RKO (cell line): ENCODE measurements around the gene CMTM8.

Experiments used
- DNase-seq: peaks from one replicate; pipeline ENCODE4 v3.0.0-alpha.2; 2016; ENCODE audit warnings: low spot score

Gene CMTM8

DNA sequence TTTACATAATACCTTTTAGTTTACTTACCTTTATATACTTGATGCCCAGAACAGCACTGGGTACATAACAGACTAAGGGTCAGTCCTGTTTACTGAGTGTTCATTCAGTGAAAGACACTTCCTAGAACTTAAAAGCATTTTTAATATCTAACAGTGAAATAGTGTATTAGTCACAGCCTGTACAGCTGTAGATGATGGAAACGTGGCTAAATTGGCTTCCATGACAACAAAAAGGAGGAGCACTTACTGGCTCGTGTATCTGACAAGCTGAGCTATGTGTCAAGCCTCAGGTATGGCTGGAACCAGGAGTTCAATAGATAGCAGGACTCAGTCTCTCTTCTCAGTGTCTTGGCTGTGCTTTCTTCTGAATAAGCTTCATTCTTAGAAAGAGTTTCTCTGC, 40.2 kb downstream of the CMTM8 start:
- DNase-seq, result peak; percentile 35

DNA sequence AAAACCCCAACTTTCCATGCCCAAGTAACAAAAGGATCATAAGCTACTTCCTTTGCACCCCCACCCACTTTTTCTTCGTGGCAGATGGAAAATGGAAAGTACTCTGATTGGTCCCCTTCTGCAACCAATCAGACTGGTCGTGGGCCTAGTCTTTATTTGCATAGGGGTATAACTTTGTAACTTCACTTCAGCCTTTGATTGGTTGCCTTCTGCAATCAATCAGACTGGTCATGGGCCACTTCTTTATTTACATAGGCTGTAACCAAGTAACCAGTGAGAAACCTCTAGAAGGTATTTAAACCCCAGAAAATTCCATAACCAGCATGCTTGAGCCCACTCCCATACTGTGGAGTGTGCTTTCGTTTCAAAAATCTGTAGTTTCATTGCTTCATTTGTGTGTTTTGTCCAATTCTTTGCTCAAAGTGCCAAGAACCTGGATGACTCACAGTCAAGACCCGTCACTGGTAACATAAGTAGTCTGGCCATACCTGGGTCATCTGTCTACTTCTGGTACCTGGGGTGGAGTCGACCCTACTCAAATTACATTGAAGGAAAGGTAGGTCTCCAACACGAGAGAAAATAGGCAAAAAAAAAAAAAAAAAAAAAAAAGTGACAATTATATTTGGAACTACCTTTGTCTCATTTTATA, 41.9 kb downstream of the CMTM8 start:
- DNase-seq, result no peak

DNA sequence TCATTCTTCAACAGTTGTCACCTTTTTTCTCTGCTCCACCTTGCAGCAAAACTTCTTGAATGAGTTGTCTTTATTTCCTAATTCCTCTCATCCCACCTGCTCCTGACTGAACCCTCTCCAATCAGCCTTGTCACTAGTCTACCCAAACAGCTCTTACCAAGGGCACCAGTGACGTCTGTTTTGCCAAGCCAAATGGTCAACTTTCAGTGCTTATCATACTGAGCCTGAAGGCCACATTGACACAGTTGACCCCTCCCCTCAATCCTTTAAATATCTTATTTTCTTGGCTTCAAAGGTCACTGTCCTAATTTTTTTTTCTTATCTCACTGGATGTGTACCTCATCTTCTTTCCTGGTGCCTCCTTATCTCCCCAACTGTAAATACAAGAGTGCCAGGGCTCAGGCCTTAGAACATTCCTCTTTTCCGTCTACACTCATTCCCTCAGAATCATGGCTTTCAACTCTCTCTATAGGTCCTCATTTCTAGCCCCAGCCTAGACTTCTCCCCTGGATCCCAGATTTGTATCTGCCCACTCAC, 43.2 kb downstream of the CMTM8 start:
- DNase-seq, result no peak

DNA sequence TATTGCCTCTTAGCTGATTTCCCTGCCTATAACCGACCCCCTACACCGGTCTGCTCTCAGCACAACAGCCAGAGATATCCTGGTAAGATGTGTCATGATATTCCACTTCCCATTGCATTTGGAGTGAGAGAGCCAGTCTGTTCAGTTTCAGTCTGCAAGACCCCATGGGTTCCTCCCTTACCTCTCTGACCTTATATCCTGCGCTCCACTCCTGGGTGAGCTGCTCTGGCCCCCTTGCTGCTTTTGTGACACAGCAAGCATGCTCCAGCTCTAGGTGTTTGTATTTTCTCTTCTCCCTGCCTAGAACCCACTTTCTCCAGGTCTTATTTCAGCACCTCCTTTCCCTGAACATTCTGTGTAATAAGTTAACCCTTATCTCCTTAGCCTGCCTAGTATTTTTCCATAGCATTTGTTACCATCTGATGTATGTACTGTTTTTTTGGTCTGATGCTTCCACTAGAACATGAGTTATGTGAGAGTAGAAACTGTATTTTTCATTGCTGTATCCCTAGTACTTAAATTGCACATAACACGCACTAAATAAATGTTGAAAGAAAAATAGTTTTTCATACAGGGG, 44.2 kb downstream of the CMTM8 start:
- no peak for DNase-seq

DNA sequence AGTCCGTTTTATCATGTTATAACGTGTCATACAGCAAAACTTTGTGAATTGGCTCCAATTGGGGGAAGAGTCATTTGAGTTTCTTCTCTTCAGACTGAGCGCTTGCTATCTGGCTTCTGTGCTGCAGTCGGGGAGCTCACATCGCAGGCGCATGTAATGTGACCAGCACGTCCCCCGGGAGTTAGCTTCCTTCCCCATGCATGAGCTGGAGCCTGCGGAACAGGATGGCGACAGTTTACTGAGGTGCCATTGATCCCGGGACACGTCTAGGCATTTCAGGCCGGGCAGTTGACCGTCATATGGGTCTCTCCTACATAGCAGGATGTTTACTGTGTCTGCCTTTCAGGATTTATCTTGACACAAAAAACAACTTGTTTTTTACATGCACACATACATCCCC, 44.8 kb downstream of the CMTM8 start:
- DNase-seq, result no peak

DNA sequence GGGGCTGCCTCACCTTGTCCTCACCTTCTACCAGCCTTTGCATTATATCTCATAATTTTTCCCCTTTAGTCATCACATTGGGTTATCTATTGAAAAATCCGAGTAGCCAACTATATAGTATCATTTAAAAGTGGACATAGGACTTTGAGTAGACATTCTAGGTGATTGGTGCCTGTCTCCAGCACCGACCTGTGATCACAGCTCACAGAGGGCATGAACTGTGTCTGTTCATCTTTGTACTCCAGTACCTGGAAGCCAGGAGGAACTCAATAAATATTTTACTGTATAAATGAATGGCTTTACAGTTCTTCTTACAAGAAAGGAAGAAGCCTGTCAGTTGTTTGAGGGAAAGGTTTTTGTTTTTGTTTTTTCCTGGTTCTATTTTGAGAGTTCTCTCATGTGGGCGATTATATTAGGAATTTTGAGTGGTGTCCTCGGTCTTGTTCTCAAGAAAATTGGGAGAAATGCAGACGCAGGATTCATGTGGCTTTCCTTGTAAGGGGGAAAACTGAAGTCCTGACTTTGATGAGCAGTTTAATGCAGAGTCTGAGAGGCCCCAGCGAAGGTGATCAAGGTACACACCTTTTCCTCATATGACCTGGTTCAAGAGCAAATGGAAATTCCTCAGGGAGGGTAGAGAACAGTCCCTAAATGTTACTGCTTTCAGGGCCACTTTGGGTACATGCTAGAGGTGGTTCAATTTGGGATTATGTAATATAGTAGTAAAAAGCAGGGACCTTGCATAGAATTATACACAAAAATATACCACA, 46.1 kb downstream of the CMTM8 start:
- no peak for DNase-seq

DNA sequence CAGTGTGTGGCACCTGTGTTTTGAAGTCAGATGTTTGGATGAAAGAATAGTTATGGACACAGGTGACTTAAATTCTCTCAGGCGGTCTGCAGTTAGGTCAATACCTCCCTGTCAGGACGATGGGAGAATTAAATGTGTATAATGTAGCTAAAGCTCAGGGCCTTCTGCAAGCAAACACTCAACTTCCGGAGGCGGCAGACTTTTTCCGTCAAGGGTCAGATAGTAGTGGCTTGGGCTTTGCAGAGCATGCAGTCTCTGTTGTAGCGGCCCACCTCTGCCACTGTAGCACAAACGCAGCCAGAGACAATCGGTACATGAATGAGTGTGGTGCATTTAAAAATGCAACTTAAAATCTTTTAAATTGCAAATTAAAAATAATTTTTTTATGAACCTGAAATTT, 47.4 kb downstream of the CMTM8 start:
- DNase-seq, result no peak

DNA sequence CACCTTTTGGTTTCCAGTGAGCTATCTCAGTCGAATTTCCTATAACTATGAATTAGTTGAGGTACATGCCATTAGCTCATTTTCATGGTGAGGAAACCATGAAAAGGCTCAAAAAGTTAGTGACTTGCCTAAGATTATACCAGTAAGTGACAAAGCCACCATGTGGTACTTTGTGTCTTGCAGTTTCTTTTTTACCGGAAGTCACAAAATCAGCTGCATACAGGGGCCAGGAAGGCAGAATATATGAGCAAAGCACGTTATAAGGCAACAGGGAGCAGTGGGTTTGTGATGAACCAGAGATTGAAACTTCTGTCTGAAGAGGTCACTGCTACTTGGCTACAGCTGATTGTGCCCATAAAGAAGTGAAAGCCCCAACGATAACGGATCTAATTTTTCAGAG, 50.3 kb downstream of the CMTM8 start:
- DNase-seq, result no peak

DNA sequence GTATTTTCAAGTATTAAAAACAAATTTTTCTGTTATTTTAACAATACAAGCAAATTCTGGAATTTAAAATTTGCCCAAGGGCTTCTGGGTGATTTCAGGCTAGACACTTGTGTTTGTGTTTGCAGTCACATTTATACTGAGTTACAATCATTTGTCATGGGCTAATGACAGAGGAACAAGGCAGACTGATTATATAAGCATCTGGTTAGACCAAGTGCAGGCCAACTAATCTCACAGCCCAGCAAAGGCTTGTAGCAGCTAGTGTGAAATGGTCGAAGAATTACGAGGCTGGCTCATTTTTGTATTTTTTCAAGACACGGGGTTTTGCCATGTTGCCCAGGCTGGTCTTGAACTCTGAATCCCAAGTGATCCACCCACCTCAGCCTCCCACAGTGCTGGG, 52.1 kb downstream of the CMTM8 start:
- DNase-seq, result no peak

DNA sequence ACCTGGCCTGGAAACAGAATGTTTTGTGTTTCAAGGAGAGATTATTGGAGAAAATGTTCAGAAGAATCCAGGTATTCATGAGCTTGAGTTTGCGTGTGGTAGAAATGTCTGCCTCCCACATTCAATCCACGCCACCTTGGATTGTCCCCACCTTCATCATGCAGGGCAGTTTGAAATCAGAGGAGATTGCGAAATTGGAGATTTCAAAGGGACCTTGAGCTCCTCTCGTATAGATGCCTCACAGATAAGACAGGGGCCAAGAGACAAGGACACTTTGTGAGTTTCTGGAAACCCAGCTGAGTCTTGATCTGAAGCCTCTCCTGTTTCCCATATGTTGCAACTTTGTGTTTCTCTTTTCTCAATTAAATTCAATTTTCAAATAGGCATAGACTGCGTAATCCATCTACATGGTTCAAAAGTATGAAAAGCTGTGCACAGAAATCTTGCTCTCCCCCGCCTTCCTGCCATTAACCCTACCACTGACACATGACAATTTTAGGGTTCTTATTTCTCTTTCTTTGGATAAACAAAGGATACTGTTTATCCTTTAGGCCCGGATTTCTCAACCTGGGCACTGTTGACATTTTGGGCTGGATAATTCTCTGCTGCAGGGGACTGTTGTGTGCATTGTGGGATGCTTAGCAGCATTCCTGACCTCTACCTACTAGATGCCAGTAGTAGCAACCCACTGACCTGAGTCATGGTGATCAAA, 53.8 kb downstream of the CMTM8 start:
- DNase-seq, result no peak

DNA sequence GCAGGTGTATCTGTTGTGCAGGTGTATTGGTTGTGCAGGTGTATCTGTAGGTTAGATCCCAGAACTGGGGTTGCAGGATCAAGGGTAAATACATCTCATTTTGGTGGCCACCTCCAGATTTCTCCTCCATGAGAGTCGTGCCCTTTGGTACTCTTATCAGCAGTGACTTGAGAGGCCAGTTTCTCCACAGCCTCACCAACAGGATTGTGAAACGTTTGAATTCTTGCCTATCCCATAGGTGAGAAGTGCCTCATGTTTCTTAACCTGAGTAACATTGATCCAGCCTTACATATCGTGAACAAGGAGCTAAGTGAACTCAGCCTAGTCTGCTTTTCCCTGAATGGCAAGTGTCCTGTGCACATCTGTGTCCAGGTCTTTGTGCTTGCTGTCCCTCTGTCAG, 55.4 kb downstream of the CMTM8 start:
- DNase-seq, result no peak

DNA sequence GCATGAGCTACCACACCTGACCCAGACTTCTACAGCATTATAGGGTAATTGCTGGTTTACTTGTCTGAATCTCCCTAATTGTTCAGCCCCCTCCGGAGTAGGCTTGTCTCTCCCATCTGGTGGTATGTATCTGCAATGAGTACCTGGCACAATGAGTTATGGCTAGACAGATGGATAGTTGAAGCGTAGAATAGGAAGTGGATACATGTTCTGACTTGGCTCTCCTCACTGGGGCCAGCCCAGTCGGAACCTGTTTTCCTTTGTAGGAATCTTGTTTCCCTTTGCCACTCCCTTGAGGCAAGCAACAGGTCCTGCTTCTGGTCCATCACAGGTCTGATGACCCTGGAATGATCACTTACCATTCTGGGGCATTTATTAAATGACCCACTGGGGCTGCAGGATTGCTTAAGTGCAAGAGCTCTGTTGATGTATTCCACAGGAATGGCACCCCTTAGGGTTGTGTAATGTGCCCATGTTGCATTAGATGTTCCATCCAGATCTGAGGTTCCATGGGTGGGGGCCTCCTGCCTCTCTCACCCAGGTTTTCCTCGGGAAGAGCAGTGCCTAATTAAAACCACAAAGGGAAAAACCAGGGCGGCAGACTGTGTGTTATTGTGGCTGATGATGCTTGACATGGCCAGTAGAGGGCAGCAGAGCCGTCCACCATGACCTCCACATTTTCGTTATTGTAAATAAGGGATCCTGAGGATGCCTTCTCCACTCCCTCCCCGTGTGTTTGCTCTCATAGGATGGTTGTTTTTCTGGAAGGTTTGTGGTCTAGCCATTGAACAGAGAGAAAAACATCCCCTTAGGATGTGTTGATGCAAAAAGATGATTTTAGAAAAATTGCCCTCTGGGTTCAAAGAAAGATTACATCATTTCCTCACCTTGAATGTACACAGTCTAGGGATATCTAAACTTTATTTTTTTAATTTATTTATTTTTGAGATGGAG, 58.0 kb downstream of the CMTM8 start:
- peak; percentile 73 for DNase-seq

DNA sequence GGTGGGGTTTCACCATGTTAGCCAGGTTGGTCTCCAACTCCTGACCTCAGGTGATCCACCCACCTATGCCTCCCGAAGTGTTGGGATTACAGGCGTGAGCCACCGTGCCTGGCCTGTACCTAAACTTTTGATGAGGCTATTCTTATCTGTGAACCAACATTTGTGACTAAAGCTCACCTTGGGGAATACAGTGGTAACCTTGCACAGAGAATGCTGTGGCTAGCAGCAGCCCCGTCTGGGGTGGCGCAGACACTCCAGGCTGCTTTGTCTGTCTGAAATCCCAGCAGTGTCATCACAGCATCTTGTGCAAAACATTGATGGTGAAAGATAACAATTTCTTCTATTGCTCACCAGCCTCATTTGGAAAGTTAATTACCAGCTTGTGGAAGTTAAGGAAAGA, 58.9 kb downstream of the CMTM8 start:
- DNase-seq, result no peak

DNA sequence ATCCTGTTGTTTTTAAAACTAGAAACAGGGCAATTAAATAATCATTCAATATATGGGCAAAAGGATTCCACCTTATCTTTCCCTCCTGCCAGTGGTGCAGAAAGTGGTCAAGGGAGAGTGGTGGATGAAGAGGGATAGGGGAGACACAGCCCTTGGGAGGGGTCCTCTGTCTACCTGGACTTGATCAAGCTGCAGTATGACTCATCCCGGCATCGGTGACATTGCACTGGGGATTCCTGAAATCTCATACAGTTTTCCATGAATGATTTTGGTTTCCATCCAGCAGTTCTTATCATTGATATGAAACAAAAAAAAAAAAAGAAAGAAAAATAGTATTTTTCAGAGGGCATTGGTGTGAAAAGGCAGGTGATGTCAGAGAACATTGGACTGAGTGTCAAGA, 62.9 kb downstream of the CMTM8 start:
- DNase-seq, result no peak

DNA sequence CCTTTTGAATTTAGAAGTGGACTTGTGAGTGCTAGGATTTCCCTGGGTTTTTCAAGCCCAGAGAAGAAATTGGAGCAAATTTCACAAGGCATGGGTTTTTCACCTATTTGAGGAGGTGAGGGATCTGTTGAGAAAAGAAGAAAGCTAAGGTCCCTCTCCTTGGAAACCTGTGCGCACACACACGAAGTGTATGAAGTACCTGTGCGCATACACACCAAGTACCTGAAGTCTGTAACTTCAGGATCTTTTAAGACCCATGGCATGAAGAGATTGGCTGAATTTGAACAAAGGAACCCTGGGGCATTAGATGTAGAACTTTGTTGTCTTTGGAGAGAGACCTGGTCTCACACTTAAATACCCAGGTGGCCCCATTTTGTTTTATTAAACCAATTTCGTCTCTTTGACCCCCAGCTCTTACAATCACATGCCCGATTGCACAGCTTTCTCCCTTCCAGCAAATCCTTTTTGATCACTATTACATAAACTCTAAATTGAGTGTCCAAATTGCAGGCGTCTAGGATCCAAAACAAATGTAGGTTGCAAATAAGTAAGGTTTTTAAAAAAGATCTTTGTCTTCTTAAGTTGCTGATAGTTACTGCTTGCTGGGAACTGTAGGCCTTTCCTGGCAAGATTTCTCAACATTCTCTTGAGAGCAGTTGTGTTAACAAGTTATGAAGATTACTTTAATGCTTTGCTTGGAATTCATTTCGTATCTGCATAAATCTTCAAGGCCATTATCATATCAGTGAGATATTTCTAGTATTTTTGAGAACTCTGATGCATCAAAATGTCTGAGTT, 64.3 kb downstream of the CMTM8 start:
- no peak for DNase-seq

DNA sequence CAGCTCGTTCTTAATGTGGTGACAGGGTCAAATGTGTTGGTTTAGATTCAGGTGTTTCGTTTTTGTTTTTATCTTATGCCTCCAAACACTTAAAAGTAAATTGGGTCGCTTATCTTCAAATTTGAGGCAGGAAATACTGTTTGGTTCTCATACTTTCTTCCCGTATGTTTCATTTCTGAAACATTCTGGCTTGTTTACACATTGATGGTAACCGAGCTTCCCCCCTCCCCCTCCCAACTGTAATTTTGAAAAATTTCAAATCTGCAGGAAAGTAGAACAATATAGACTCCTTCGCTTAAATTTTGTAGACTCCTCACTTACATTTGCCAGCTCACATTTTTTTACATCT, 64.9 kb downstream of the CMTM8 start:
- DNase-seq, result no peak

DNA sequence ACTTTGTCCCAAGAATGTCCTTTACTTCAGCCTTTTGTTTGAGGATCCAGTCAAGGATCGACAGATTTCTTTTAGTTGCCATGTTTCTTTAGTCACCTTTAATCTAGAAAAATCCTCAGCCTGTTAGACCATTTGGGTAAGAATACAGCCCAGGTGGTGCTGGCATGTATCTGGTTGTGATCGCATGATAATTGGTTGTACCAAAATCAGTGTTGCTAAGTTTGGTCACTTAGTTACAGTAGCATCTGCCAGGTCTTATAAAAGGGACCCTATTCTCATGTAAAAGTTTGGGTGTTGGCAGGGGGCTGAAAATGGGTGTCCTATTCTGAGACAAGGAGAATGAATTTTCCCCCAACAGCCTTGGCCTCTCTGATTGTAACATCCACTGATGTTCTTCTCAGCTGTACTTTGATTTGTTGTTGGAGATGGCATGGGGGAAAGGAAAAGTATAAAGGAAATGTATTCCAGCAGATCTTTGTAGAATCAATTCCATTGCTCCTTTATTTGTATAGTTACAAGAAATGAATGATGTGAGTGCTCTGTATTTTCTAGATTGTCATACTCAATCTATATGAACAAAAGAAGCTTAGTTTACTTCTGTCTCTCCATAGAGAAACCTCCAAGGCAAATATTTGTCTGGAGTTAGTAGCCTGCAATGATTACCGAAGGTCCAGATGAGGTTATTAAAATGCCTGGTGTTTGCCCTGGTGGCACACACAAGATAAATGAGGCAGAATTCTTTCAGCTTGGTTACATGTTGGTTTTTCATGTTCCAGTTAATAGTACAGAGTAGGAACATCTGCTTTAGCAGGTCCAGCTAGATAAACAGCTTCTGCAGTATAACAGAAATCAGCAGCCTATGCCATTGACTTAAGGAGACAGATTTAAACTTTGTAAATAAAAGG, 65.7 kb downstream of the CMTM8 start:
- DNase-seq, result no peak

DNA sequence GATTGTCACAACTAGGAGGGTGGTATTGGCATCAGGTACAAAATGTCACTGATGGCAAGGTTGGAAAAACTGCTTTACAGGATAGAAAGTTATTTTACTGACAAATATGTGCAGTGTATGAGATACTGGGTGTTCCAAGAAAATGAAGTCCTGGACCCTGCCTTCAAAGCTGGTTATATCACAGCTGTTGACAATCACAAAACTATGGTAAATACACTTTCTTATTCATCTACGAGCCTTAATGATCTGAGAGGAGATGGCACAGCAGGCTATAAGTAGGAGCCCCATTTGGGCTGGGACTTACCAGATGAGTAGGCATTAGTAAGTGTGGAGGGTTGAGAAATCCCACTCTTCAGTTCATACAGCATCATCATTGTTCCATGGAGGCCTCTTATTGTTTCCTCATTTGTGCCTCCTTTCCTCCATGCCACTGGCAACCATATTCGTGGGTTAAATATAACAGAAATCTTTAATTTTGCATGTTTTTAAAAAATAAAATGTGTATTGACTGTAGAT, 66.9 kb downstream of the CMTM8 start:
- no peak for DNase-seq

DNA sequence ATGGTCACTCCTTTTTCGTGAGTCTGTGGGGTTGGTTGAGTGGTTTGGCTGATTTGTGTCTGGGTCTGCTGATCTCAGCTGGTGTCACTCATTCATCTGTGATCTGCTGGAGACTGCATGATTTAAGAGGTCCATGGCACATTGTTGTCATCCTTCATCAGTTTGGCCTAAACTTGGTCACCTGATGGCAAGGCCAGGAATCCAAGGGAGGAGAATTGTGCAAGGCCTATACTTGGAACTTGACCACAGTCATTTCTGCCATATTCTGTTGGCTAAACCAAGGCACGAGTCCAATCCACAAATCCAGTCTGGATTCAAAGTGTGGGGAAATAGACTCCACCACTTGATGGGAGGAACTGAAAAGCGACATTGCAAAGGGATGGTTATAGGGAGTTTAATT, 67.6 kb downstream of the CMTM8 start:
- DNase-seq, result no peak

DNA sequence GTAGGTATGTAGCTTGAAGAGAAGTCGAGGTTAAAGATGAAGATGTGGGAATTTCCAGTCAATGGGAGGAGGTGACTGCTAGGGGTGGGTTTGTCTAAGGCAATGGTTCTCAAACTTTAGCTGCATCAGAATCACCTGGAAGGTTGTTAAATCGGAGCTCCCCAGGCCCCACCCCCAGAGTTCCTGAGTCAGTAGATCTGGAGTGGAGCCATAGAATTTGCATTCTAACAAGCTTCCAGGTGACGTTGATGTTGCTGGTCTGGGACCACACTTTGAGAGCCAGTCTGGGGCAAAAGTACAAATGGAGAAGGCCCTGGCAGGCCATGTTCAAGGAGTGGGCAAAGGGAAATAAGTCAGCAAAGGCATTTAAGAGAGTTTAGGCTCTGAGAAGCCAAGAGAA, 69.1 kb downstream of the CMTM8 start:
- DNase-seq, result no peak
